HepG2 (cell line): Measurements from ENCODE around the gene KHNYN. TPM values are rescaled to one million over a fixed set of nuclear protein-coding genes. Genes with fewer than 3 reads are reported as not detected.

Experiments
- ARHGAP35 ChIP-seq: sonication (generic); formaldehyde crosslinking; IDR thresholded peaks from 2 replicates; pipeline ENCODE4 v1.9.0; 2022; ENCODE audit warnings: mild to moderate bottlenecking, inconsistent platforms, moderate library complexity, missing genetic modification reagents, borderline replicate concordance
- ATAD3A ChIP-seq: sonication (generic); formaldehyde crosslinking; IDR thresholded peaks from 2 replicates; pipeline ENCODE4 v1.4.0; 2020; ENCODE audit warnings: missing genetic modification reagents
- ATF7 ChIP-seq, 2 experiments: fragments of 450-650 bp in 1 of 2; sonication (generic) in 1 of 2; formaldehyde crosslinking in 1 of 2; IDR thresholded peaks; 2 replicates each; pipeline versions ENCODE4 v1.4.0 to v1.6.1; 2016 to 2020; ENCODE audit warnings: antibody characterized with exemption in 1 of 2, mild to moderate bottlenecking in 1 of 2, missing genetic modification reagents in 1 of 2
- IKZF5 ChIP-seq: IDR thresholded peaks from 2 replicates; pipeline ENCODE4 v1.6.1; 2018; ENCODE audit warnings: missing genetic modification reagents, mild to moderate bottlenecking, missing compliant biosample characterization
- MAF1 ChIP-seq: sonication (generic); formaldehyde crosslinking; IDR thresholded peaks from 2 replicates; pipeline ENCODE4 v1.5.0; 2020; ENCODE audit warnings: missing genetic modification reagents, borderline replicate concordance
- NFYB ChIP-seq: sonication (generic); formaldehyde crosslinking; IDR thresholded peaks from 2 replicates; pipeline ENCODE4 v1.4.0; 2020; ENCODE audit warnings: missing genetic modification reagents
- NR0B2 ChIP-seq: sonication (generic); formaldehyde crosslinking; IDR thresholded peaks from 2 replicates; pipeline ENCODE4 v1.4.0; 2020; ENCODE audit warnings: mild to moderate bottlenecking, missing genetic modification reagents
- RAD51 ChIP-seq: fragments of 450-650 bp; IDR thresholded peaks from 2 replicates; pipeline ENCODE4 v1.6.1; 2016; ENCODE audit warnings: borderline replicate concordance
- SALL2 ChIP-seq: sonication (generic); formaldehyde crosslinking; IDR thresholded peaks from 2 replicates; pipeline ENCODE4 v1.8.1; 2023; ENCODE audit warnings: mild to moderate bottlenecking, missing genetic modification reagents, inconsistent platforms
- SAP130 ChIP-seq: IDR thresholded peaks from 2 replicates; pipeline ENCODE4 v1.6.1; 2016; ENCODE audit warnings: low read depth
- SIN3A ChIP-seq: IDR thresholded peaks from 2 replicates; pipeline ENCODE4 v1.6.1; 2011; ENCODE audit warnings: low read depth, mild to moderate bottlenecking, control low read depth, low read length, borderline replicate concordance
- SOX6 ChIP-seq, 2 experiments: fragments of 450-650 bp in 1 of 2; sonication (generic) in 1 of 2; formaldehyde crosslinking in 1 of 2; IDR thresholded peaks; 2 replicates each; pipeline versions ENCODE4 v1.4.0 to v1.6.1; 2017 to 2020; ENCODE audit warnings: antibody characterized with exemption in 1 of 2, mild to moderate bottlenecking in 1 of 2, missing genetic modification reagents in 1 of 2
- SPEN ChIP-seq: sonication (generic); formaldehyde crosslinking; IDR thresholded peaks from 2 replicates; pipeline ENCODE4 v1.5.1; 2020; ENCODE audit warnings: low read depth, mild to moderate bottlenecking, missing genetic modification reagents
- TFAP4 ChIP-seq: sonication (generic); IDR thresholded peaks from 2 replicates; pipeline ENCODE4 v1.6.1; 2016; ENCODE audit warnings: low read depth, borderline replicate concordance
- ZBTB1 ChIP-seq: sonication (generic); formaldehyde crosslinking; IDR thresholded peaks from 2 replicates; pipeline ENCODE4 v1.4.0; 2020; ENCODE audit warnings: missing genetic modification reagents, borderline replicate concordance
- ZBTB14 ChIP-seq: sonication (generic); formaldehyde crosslinking; IDR thresholded peaks from 2 replicates; pipeline ENCODE4 v1.4.0; 2020; ENCODE audit warnings: missing genetic modification reagents
- ZMYM2 ChIP-seq: sonication (generic); formaldehyde crosslinking; IDR thresholded peaks from 2 replicates; pipeline ENCODE4 v1.8.0; 2022; ENCODE audit warnings: mild to moderate bottlenecking, missing genetic modification reagents
- ZNF326 ChIP-seq: sonication (generic); formaldehyde crosslinking; IDR thresholded peaks from 2 replicates; pipeline ENCODE4 v1.4.0; 2020; ENCODE audit warnings: missing genetic modification reagents, borderline replicate concordance
- ZNF576 ChIP-seq: sonication (generic); formaldehyde crosslinking; IDR thresholded peaks from 2 replicates; pipeline ENCODE4 v1.4.0; 2020; ENCODE audit warnings: mild to moderate bottlenecking, missing genetic modification reagents
- ZNF720 ChIP-seq: sonication (generic); formaldehyde crosslinking; IDR thresholded peaks from 2 replicates; pipeline ENCODE4 v1.4.0; 2020; ENCODE audit warnings: missing genetic modification reagents
- polyA plus RNA-seq, 8 experiments: library from polyadenylated mRNA; depleted of rRNA in 3 of 8; stranded (reverse) in 7 of 8; unstranded in 1 of 8; fragments of >200 nt; fragmentation: Illumina TruSeq in 4 of 8; extraction: Trizol in 4 of 8; gene quantifications; 2 replicates each; pipeline versions ENCODE4 v1.2.1 to v1.2.3, GENCODE V29; 2011 to 2016; ENCODE audit warnings: low read depth in 4 of 8, missing spikeins in 1 of 8, mixed read lengths in 1 of 8; ENCODE audit not compliant: insufficient read depth in 1 of 8
- total RNA-seq, 5 experiments: library from RNA; depleted of rRNA; stranded (reverse); fragments of >200 nt; fragmentation: Illumina TruSeq; extraction: Trizol; gene quantifications; 2 replicates each; pipeline ENCODE4 v1.2.3, GENCODE V29; 2016; ENCODE audit warnings: low read depth in 1 of 5
- TF ChIP-seq, protein P1 (sequence below): sonication (generic); formaldehyde crosslinking; IDR thresholded peaks from 2 replicates; pipeline ENCODE4 v1.4.0; 2020; ENCODE audit warnings: missing genetic modification reagents

KHNYN gene
- total and polyA plus RNA-seq, 2 of the 13 experiments (the other 11 are each of a cell fraction or from before 2014, with no cell fraction given) = 52.8 to 75.7 TPM

GRCh38 chr14:24429395-24430142 is at the start of gene KHNYN, which contains the start of gene CBLN3 (continued):
- peak; percentile 96 for TF ChIP-seq ZNF576 (CRISPR knock-in tag)
- 0 out of 2 replicates have a peak, but pooled peaks have one; percentile 68 for TF ChIP-seq ZMYM2 (CRISPR knock-in tag)
- no peak for TF ChIP-seq ZNF326 (CRISPR knock-in tag)
- TF ChIP-seq ZNF720 (CRISPR knock-in tag) = peak; percentile 90; the same call in 1 of the 2 replicates
- TF ChIP-seq MAF1 (CRISPR knock-in tag) = no peak
- TF ChIP-seq, protein P1, sequence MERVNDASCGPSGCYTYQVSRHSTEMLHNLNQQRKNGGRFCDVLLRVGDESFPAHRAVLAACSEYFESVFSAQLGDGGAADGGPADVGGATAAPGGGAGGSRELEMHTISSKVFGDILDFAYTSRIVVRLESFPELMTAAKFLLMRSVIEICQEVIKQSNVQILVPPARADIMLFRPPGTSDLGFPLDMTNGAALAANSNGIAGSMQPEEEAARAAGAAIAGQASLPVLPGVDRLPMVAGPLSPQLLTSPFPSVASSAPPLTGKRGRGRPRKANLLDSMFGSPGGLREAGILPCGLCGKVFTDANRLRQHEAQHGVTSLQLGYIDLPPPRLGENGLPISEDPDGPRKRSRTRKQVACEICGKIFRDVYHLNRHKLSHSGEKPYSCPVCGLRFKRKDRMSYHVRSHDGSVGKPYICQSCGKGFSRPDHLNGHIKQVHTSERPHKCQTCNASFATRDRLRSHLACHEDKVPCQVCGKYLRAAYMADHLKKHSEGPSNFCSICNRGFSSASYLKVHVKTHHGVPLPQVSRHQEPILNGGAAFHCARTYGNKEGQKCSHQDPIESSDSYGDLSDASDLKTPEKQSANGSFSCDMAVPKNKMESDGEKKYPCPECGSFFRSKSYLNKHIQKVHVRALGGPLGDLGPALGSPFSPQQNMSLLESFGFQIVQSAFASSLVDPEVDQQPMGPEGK (CRISPR knock-in tag) = peak; percentile 78; the same call in 1 of the 2 replicates
- TF ChIP-seq SIN3A = peak; percentile 67; the same call in 1 of the 2 replicates
- peak; percentile 96 for TF ChIP-seq NR0B2 (CRISPR knock-in tag)
- TF ChIP-seq ATF7 (IDR thresholded peaks at IDR 0.05) = no peak
- peak; percentile 35; the same call in 1 of the 2 replicates for TF ChIP-seq ATF7 (CRISPR knock-in tag; IDR thresholded peaks at IDR 0.05)
- peak; percentile 99 for TF ChIP-seq ARHGAP35 (CRISPR knock-in tag)
- TF ChIP-seq ZBTB1 (CRISPR knock-in tag) = peak; percentile 80; the same call in 1 of the 2 replicates
- 0 out of 2 replicates have a peak, but pooled peaks have one; percentile 43 for TF ChIP-seq ZBTB14 (CRISPR knock-in tag)
- TF ChIP-seq RAD51 = no peak
- peak; percentile 69 for TF ChIP-seq ATAD3A (CRISPR knock-in tag)
- peak; percentile 25; the same call in 1 of the 2 replicates for TF ChIP-seq TFAP4
- TF ChIP-seq SPEN (CRISPR knock-in tag) = peak; percentile 92
- TF ChIP-seq SAP130 (CRISPR knock-in tag) = peak; percentile 86
- TF ChIP-seq SOX6 (IDR thresholded peaks at IDR 0.05) = no peak
- TF ChIP-seq SOX6 (CRISPR knock-in tag; IDR thresholded peaks at IDR 0.05) = peak; percentile 78
- peak; percentile 61 for TF ChIP-seq NFYB (CRISPR knock-in tag)
- TF ChIP-seq SALL2 = no peak; the same call in 1 of the 2 replicates
- peak; percentile 73 for TF ChIP-seq IKZF5 (CRISPR knock-in tag)
